ENCODE data around the gene ZNF768. TPM values are rescaled to one million over a fixed set of nuclear protein-coding genes. Genes with fewer than 3 reads are reported as not detected.

The ZNF768 gene
- total and polyA plus RNA-seq, 2 of the 13 experiments (the other 11 are each of a cell fraction or from before 2014, with no cell fraction given): 26.7 to 34.4 TPM

DNA sequence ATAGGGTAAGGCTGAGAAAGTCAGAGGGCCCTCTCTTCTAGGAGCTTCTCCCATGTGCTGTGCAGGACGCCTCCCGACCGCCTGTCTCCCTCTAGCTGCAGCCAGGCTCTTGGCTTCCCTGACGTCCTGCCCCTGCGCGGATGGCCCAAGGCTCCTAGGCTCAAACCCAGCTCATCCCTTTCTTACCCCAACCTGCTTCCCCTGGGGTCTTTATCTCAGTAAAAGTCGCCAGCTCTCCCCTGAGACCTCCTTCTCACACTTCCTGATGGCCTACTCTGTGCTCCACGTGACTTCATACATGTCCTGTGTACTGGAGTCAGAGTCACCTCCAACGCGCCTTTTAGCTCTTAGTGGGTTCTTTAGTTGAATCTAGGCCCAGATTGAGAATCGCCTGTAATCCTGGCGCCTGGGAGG lies 9.4 kb upstream of the ZNF768 start (continued):
- TF ChIP-seq, protein P1, sequence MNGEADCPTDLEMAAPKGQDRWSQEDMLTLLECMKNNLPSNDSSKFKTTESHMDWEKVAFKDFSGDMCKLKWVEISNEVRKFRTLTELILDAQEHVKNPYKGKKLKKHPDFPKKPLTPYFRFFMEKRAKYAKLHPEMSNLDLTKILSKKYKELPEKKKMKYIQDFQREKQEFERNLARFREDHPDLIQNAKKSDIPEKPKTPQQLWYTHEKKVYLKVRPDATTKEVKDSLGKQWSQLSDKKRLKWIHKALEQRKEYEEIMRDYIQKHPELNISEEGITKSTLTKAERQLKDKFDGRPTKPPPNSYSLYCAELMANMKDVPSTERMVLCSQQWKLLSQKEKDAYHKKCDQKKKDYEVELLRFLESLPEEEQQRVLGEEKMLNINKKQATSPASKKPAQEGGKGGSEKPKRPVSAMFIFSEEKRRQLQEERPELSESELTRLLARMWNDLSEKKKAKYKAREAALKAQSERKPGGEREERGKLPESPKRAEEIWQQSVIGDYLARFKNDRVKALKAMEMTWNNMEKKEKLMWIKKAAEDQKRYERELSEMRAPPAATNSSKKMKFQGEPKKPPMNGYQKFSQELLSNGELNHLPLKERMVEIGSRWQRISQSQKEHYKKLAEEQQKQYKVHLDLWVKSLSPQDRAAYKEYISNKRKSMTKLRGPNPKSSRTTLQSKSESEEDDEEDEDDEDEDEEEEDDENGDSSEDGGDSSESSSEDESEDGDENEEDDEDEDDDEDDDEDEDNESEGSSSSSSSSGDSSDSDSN (CRISPR knock-in tag; IDR thresholded peaks at IDR 0.05): no peak
- peak; percentile 100 for TF ChIP-seq ZBTB38 (CRISPR knock-in tag; IDR thresholded peaks at IDR 0.05)
- TF ChIP-seq, protein P2, sequence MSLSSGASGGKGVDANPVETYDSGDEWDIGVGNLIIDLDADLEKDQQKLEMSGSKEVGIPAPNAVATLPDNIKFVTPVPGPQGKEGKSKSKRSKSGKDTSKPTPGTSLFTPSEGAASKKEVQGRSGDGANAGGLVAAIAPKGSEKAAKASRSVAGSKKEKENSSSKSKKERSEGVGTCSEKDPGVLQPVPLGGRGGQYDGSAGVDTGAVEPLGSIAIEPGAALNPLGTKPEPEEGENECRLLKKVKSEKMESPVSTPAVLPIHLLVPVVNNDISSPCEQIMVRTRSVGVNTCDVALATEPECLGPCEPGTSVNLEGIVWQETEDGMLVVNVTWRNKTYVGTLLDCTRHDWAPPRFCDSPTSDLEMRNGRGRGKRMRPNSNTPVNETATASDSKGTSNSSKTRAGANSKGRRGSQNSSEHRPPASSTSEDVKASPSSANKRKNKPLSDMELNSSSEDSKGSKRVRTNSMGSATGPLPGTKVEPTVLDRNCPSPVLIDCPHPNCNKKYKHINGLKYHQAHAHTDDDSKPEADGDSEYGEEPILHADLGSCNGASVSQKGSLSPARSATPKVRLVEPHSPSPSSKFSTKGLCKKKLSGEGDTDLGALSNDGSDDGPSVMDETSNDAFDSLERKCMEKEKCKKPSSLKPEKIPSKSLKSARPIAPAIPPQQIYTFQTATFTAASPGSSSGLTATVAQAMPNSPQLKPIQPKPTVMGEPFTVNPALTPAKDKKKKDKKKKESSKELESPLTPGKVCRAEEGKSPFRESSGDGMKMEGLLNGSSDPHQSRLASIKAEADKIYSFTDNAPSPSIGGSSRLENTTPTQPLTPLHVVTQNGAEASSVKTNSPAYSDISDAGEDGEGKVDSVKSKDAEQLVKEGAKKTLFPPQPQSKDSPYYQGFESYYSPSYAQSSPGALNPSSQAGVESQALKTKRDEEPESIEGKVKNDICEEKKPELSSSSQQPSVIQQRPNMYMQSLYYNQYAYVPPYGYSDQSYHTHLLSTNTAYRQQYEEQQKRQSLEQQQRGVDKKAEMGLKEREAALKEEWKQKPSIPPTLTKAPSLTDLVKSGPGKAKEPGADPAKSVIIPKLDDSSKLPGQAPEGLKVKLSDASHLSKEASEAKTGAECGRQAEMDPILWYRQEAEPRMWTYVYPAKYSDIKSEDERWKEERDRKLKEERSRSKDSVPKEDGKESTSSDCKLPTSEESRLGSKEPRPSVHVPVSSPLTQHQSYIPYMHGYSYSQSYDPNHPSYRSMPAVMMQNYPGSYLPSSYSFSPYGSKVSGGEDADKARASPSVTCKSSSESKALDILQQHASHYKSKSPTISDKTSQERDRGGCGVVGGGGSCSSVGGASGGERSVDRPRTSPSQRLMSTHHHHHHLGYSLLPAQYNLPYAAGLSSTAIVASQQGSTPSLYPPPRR (CRISPR knock-in tag; IDR thresholded peaks at IDR 0.05; ENCODE audit: borderline replicate concordance): peak; percentile 46; the same call in 1 of the 2 replicates
- TF ChIP-seq SP4 (CRISPR knock-in tag; IDR thresholded peaks at IDR 0.05): 0 out of 2 replicates have a peak, but pooled peaks have one; percentile 20
- TF ChIP-seq ATF1 (CRISPR knock-in tag; IDR thresholded peaks at IDR 0.05): no peak
- TF ChIP-seq ZNF101 (CRISPR knock-in tag; IDR thresholded peaks at IDR 0.05; ENCODE audit: borderline replicate concordance, low read depth): no peak; the same call in 1 of the 2 replicates
- TF ChIP-seq, protein P3, sequence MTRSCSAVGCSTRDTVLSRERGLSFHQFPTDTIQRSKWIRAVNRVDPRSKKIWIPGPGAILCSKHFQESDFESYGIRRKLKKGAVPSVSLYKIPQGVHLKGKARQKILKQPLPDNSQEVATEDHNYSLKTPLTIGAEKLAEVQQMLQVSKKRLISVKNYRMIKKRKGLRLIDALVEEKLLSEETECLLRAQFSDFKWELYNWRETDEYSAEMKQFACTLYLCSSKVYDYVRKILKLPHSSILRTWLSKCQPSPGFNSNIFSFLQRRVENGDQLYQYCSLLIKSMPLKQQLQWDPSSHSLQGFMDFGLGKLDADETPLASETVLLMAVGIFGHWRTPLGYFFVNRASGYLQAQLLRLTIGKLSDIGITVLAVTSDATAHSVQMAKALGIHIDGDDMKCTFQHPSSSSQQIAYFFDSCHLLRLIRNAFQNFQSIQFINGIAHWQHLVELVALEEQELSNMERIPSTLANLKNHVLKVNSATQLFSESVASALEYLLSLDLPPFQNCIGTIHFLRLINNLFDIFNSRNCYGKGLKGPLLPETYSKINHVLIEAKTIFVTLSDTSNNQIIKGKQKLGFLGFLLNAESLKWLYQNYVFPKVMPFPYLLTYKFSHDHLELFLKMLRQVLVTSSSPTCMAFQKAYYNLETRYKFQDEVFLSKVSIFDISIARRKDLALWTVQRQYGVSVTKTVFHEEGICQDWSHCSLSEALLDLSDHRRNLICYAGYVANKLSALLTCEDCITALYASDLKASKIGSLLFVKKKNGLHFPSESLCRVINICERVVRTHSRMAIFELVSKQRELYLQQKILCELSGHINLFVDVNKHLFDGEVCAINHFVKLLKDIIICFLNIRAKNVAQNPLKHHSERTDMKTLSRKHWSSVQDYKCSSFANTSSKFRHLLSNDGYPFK (CRISPR knock-in tag; IDR thresholded peaks at IDR 0.05; ENCODE audit: borderline replicate concordance): no peak; the same call in 1 of the 2 replicates
- TF ChIP-seq REL (CRISPR knock-in tag; conservative IDR thresholded peaks at IDR 0.05): no peak
- TF ChIP-seq SMAD9 (CRISPR knock-in tag; IDR thresholded peaks at IDR 0.05): no peak
- no peak; the same call in 1 of the 2 replicates for TF ChIP-seq MYNN (CRISPR knock-in tag; IDR thresholded peaks at IDR 0.05; ENCODE audit: low read depth)
- TF ChIP-seq ARNT2 (CRISPR knock-in tag; IDR thresholded peaks at IDR 0.05; ENCODE audit: low read depth): peak; percentile 65; the same call in 1 of the 2 replicates
- TF ChIP-seq ZNF891 (CRISPR knock-in tag; IDR thresholded peaks at IDR 0.05): peak; percentile 82
- peak; percentile 49; the same call in 1 of the 2 replicates for TF ChIP-seq ZNF121 (CRISPR knock-in tag; IDR thresholded peaks at IDR 0.05)
- no peak for TF ChIP-seq TEAD2 (CRISPR knock-in tag; IDR thresholded peaks at IDR 0.05)
- TF ChIP-seq HDAC6 (IDR thresholded peaks at IDR 0.05; ENCODE audit: low read depth, low read length): no peak
- peak; percentile 82 for TF ChIP-seq ZKSCAN1 (IDR thresholded peaks at IDR 0.05; ENCODE audit: low read length)
- TF ChIP-seq ZNF557 (CRISPR knock-in tag; IDR thresholded peaks at IDR 0.05): no peak; the same call in 1 of the 2 replicates
- TF ChIP-seq ZNF7 (CRISPR knock-in tag; IDR thresholded peaks at IDR 0.05): no peak
- TF ChIP-seq ZNF713 (CRISPR knock-in tag; IDR thresholded peaks at IDR 0.05): 0 out of 2 replicates have a peak, but pooled peaks have one; percentile 73
- TF ChIP-seq U2AF2 (IDR thresholded peaks at IDR 0.05; ENCODE audit: low read depth, low read length): no peak

Measured in HepG2 (cell line).